NCI-H2171 (cell line): ENCODE data around the gene PTPMT1.

Source experiments
- DNase-seq: peaks from one replicate; lab custom pipeline; 2025; lab: John Stamatoyannopoulos, UW

The PTPMT1 gene

GRCh38 chr11:47607380-47607779 is 42.0 kb downstream of the PTPMT1 start:
- peak; percentile 36 for DNase-seq

GRCh38 chr11:47609675-47610074 is 44.3 kb downstream of the PTPMT1 start:
- no peak for DNase-seq

GRCh38 chr11:47611348-47611794 is 46.0 kb downstream of the PTPMT1 start:
- DNase-seq: no peak

GRCh38 chr11:47615249-47615648 is 49.9 kb downstream of the PTPMT1 start:
- no peak for DNase-seq

- no peak for DNase-seq
These were observed 51.5 kb downstream of the PTPMT1 start for GRCh38 chr11:47616726-47617416.

GRCh38 chr11:47617417-47617809 is 52.0 kb downstream of the PTPMT1 start:
- no peak for DNase-seq

- no peak for DNase-seq
These were observed 55.5 kb downstream of the PTPMT1 start for GRCh38 chr11:47620836-47621378.
